CD4-positive, alpha-beta memory T cell (primary cell): ENCODE results near the gene VIPR2. TPM values are rescaled to one million over a fixed set of nuclear protein-coding genes. Genes with fewer than 3 reads are reported as not detected.

ENCODE experiments used
- CTCF ChIA-PET: fragments of 350-600 bp; sonication (Branson Sonifier 250); formaldehyde crosslinking; loops from one replicate; lab custom pipeline; 2021; ENCODE audit warnings: inconsistent platforms; ENCODE audit not compliant: partially characterized antibody; lab: Charles Lee
- POLR2A ChIA-PET: fragments of 350-600 bp; sonication (Branson Sonifier 250); formaldehyde crosslinking; loops from one replicate; lab custom pipeline; 2021; ENCODE audit not compliant: partially characterized antibody; lab: Charles Lee
- DNase-seq, 5 donors: peaks; one replicate each; pipeline versions ENCODE4 v3.0.0 to v3.0.0-alpha.2; 2020 to 2022; ENCODE audit warnings: mixed read lengths in 1 of 5
- H3K27ac ChIP-seq: one replicate; pipeline ENCODE4 v1.7.0; 2013; ENCODE audit warnings: low read depth, low read length
- H3K27me3 ChIP-seq: 2 replicates; pipeline ENCODE4 v1.7.0; 2013; ENCODE audit warnings: mild to moderate bottlenecking, low read length, moderate library complexity; ENCODE audit not compliant: insufficient read depth
- H3K36me3 ChIP-seq: 2 replicates; pipeline ENCODE4 v1.7.0; 2013; ENCODE audit warnings: mild to moderate bottlenecking, low read length, moderate library complexity; ENCODE audit not compliant: insufficient read depth
- H3K4me1 ChIP-seq: 2 replicates; pipeline ENCODE4 v1.7.0; 2013; ENCODE audit warnings: mild to moderate bottlenecking, low read length, moderate library complexity; ENCODE audit not compliant: insufficient read depth
- H3K4me3 ChIP-seq, 2 donors: one replicate each; pipeline ENCODE4 v1.7.0; 2013; ENCODE audit warnings: low read length in 2 of 2, mild to moderate bottlenecking in 1 of 2
- H3K9me3 ChIP-seq, 2 donors: one replicate each; pipeline ENCODE4 v1.7.0; 2013; ENCODE audit warnings: low read length in 2 of 2, control low read depth in 1 of 2; ENCODE audit not compliant: control insufficient read depth in 1 of 2
- H3K27ac Mint-ChIP-seq, 7 donors: one replicate each; pipeline ENCODE4 v1.8.0; 2020 to 2021; ENCODE audit warnings: mixed read lengths in 7 of 7, mild to moderate bottlenecking in 6 of 7, inconsistent platforms in 3 of 7, moderate library complexity in 3 of 7
- H3K27me3 Mint-ChIP-seq, 2 donors: one replicate each; pipeline ENCODE4 v1.8.0; 2020 to 2021; ENCODE audit warnings: mixed read lengths in 2 of 2
- H3K36me3 Mint-ChIP-seq, 2 donors: one replicate each; pipeline ENCODE4 v1.8.0; 2020 to 2021; ENCODE audit warnings: mixed read lengths in 2 of 2, inconsistent platforms in 1 of 2, mild to moderate bottlenecking in 1 of 2
- H3K4me1 Mint-ChIP-seq, 4 donors: one replicate each; pipeline ENCODE4 v1.8.0; 2020 to 2021; ENCODE audit warnings: mixed read lengths in 4 of 4, mild to moderate bottlenecking in 1 of 4
- H3K4me3 Mint-ChIP-seq, 8 donors: one replicate each; pipeline ENCODE4 v1.8.0; 2020 to 2021; ENCODE audit warnings: mixed read lengths in 8 of 8, mild to moderate bottlenecking in 7 of 8, moderate library complexity in 6 of 8, inconsistent platforms in 3 of 8
- H3K9me3 Mint-ChIP-seq, 8 donors: one replicate each; pipeline ENCODE4 v1.8.0; 2020 to 2021; ENCODE audit warnings: mixed read lengths in 8 of 8, mild to moderate bottlenecking in 5 of 8, inconsistent platforms in 3 of 8, moderate library complexity in 1 of 8
- intact Hi-C: fragments of 100-400 bp; cut with micrococcal nuclease; formaldehyde crosslinking; loops from one replicate; pipeline ENCODE4 v1.15.1; 2023
- polyA plus RNA-seq, 2 donors: library from polyadenylated mRNA; unstranded; fragments of 300-500 nt; fragmentation: Illumina TruSeq; gene quantifications; one replicate each; pipeline ENCODE4 v1.2.3, GENCODE V29; 2021
- total RNA-seq, 2 experiments: library from RNA; stranded (reverse); gene quantifications; one replicate each; pipeline ENCODE4 v1.2.3, GENCODE V29; 2021

The VIPR2 gene
- total and polyA plus RNA-seq, 4 experiments from 2014 or later, result 0.15 to 0.17 TPM; not detected in 2

- Mint-ChIP-seq H3K4me1 (no peaks in the 10 kb centered on the region), H3K27me3 (peaks cover 0 to 1% of the 10 kb centered on the region in 2 donors), H3K27ac (no peak overlapping the region), H3K9me3 (peaks cover 0 to 2% (median 0%) of the 10 kb centered on the region in 8 donors), H3K4me3 (no peak overlapping the region), H3K36me3 (no peaks in the 10 kb centered on the region)
- Histone ChIP-seq H3K4me3 (no peak overlapping the region), H3K36me3 (no peaks in the 10 kb centered on the region), H3K27ac (no peak overlapping the region), H3K27me3 (no peaks in the 10 kb centered on the region), H3K4me1 (no peaks in the 10 kb centered on the region), H3K9me3 (no peaks in the 10 kb centered on the region)
- DNase-seq, result no peak
- intact Hi-C loops, result no loop called here
- POLR2A ChIA-PET, result no interaction called here
- CTCF ChIA-PET, result no interaction called here
Observed at GRCh38 chr7:159062569-159062968, 82.1 kb downstream of the VIPR2 start.

- Histone ChIP-seq H3K36me3 (no peaks in the 10 kb centered on the region), H3K9me3 (no peaks in the 10 kb centered on the region), H3K27me3 (no peaks in the 10 kb centered on the region), H3K27ac (no peak overlapping the region), H3K4me1 (no peaks in the 10 kb centered on the region), H3K4me3 (no peak overlapping the region)
- Mint-ChIP-seq H3K27me3 (peaks cover 1 to 2% of the 10 kb centered on the region in 2 donors), H3K36me3 (no peaks in the 10 kb centered on the region), H3K4me3 (no peak overlapping the region), H3K9me3 (peaks cover 0 to 2% (median 0%) of the 10 kb centered on the region in 8 donors), H3K27ac (no peak overlapping the region), H3K4me1 (no peaks in the 10 kb centered on the region)
- ChIA-PET POLR2A (no interaction called here), CTCF (no interaction called here)
- intact Hi-C loops, result no loop called here
- no peak for DNase-seq
Observed at GRCh38 chr7:159061674-159062212, 82.9 kb downstream of the VIPR2 start.

GRCh38 chr7:159061209-159061608 is 83.5 kb downstream of the VIPR2 start:
- DNase-seq, result no peak
- Mint-ChIP-seq H3K4me1 (no peaks in the 10 kb centered on the region), H3K9me3 (peaks cover 0 to 2% (median 0%) of the 10 kb centered on the region in 8 donors), H3K36me3 (no peaks in the 10 kb centered on the region), H3K4me3 (no peak overlapping the region), H3K27ac (no peak overlapping the region), H3K27me3 (peaks cover 1 to 2% of the 10 kb centered on the region in 2 donors)
- no peak overlapping the region for H3K27ac ChIP-seq
- ChIA-PET POLR2A (interaction anchor here (0.6 kb wide), 1 partner anchor 15 kb away, joined by 3 read pairs; no protein-coding TSS in a partner anchor), CTCF (no interaction called here)
- intact Hi-C loops, result no loop called here
- H3K27me3 ChIP-seq, result no peaks in the 10 kb centered on the region
- no peak overlapping the region for H3K4me3 ChIP-seq
- no peaks in the 10 kb centered on the region for H3K36me3 ChIP-seq
- no peaks in the 10 kb centered on the region for H3K9me3 ChIP-seq
- H3K4me1 ChIP-seq, result no peaks in the 10 kb centered on the region

GRCh38 chr7:159060440-159060839 is 84.2 kb downstream of the VIPR2 start:
- H3K36me3 ChIP-seq, result no peaks in the 10 kb centered on the region
- no peaks in the 10 kb centered on the region for H3K4me1 ChIP-seq
- no peak overlapping the region for H3K27ac ChIP-seq
- Mint-ChIP-seq H3K36me3 (no peaks in the 10 kb centered on the region), H3K27ac (no peak overlapping the region), H3K27me3 (peaks cover 1 to 5% of the 10 kb centered on the region in 2 donors), H3K4me1 (no peaks in the 10 kb centered on the region), H3K4me3 (no peak overlapping the region), H3K9me3 (peaks cover 0 to 2% (median 0%) of the 10 kb centered on the region in 8 donors)
- intact Hi-C loops, result no loop called here
- no peak overlapping the region for H3K4me3 ChIP-seq
- POLR2A ChIA-PET, result no interaction called here
- CTCF ChIA-PET, result no interaction called here
- no peaks in the 10 kb centered on the region for H3K27me3 ChIP-seq
- H3K9me3 ChIP-seq, result no peaks in the 10 kb centered on the region
- no peak for DNase-seq

DNA sequence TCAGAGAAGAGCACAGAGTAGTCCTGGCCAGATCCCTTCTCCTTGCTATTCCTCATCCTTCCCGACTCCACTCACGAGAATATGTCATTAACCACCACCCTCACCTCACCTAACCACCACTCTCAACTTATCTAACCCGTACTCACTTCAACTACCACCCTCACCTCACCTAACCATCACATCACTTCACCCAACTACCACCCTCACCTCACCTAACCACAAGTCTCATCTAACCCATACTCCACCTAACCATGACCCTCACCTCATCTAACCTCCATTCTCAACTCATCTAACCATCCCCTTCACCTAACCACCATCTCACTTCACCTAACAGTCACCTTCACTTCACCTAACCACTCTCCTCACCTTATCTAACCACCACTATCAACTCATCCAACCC is 85.0 kb downstream of the VIPR2 start:
- ChIA-PET POLR2A (no interaction called here), CTCF (no interaction called here)
- no peak overlapping the region for H3K4me3 ChIP-seq
- H3K27me3 Mint-ChIP-seq, result peaks cover 1 to 5% of the 10 kb centered on the region in 2 donors
- H3K27ac Mint-ChIP-seq, result no peak overlapping the region
- peaks cover 0 to 2% (median 0%) of the 10 kb centered on the region in 8 donors for H3K9me3 Mint-ChIP-seq
- H3K36me3 ChIP-seq, result no peaks in the 10 kb centered on the region
- DNase-seq, result no peak
- no peaks in the 10 kb centered on the region for H3K4me1 ChIP-seq
- no peak overlapping the region for H3K4me3 Mint-ChIP-seq
- intact Hi-C loops, result no loop called here
- H3K36me3 Mint-ChIP-seq, result no peaks in the 10 kb centered on the region
- no peaks in the 10 kb centered on the region for H3K27me3 ChIP-seq
- no peaks in the 10 kb centered on the region for H3K9me3 ChIP-seq
- no peaks in the 10 kb centered on the region for H3K4me1 Mint-ChIP-seq
- H3K27ac ChIP-seq, result no peak overlapping the region

- CTCF ChIA-PET, result interaction anchor here (1.0 kb wide), 1 partner anchor 13 kb away, joined by 3 read pairs; no protein-coding TSS in a partner anchor
- Mint-ChIP-seq H3K36me3 (no peaks in the 10 kb centered on the region), H3K4me3 (no peak overlapping the region), H3K27me3 (peaks cover 4 to 5% of the 10 kb centered on the region in 2 donors), H3K9me3 (peaks cover 0 to 2% (median 0%) of the 10 kb centered on the region in 8 donors), H3K27ac (no peak overlapping the region), H3K4me1 (no peaks in the 10 kb centered on the region)
- H3K9me3 ChIP-seq, result no peaks in the 10 kb centered on the region
- intact Hi-C loops, result no loop called here
- POLR2A ChIA-PET, result no interaction called here
- H3K27ac ChIP-seq, result no peak overlapping the region
- no peaks in the 10 kb centered on the region for H3K36me3 ChIP-seq
- H3K27me3 ChIP-seq, result no peaks in the 10 kb centered on the region
- no peaks in the 10 kb centered on the region for H3K4me1 ChIP-seq
- no peak for DNase-seq
- no peak overlapping the region for H3K4me3 ChIP-seq
Observed at GRCh38 chr7:159057647-159058046, 87.0 kb downstream of the VIPR2 start.

DNA sequence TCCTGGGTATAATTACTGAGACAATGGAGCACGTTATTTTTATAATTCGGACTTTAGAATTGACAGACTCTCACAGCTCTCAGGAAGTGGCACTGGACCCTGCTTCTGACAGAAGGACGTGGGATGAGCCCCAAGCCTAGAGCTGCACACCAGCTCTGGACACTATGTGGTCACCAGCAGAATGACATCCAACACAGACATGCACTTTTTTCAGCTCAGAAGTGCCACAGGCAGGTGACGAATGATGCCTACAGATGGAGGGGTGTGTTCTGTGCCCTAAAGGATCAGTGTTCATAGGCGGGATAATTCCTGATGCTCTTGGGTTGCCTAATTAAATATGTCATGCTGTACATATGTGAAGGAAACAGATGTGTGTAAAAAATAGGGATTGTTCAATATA is 87.9 kb downstream of the VIPR2 start:
- DNase-seq, result no peak
- no peak overlapping the region for H3K4me3 ChIP-seq
- H3K4me1 ChIP-seq, result no peaks in the 10 kb centered on the region
- no peak overlapping the region for H3K4me3 Mint-ChIP-seq
- H3K27ac Mint-ChIP-seq, result no peak overlapping the region
- ChIA-PET CTCF (interaction anchor here (1.0 kb wide), 1 partner anchor 13 kb away, joined by 3 read pairs; no protein-coding TSS in a partner anchor), POLR2A (no interaction called here)
- no peaks in the 10 kb centered on the region for H3K4me1 Mint-ChIP-seq
- peaks cover 0 to 10% (median 7%) of the 10 kb centered on the region in 8 donors for H3K9me3 Mint-ChIP-seq
- no peaks in the 10 kb centered on the region for H3K36me3 ChIP-seq
- intact Hi-C loops, result no loop called here
- H3K27me3 ChIP-seq, result no peaks in the 10 kb centered on the region
- no peaks in the 10 kb centered on the region for H3K9me3 ChIP-seq
- no peak overlapping the region for H3K27ac ChIP-seq
- H3K27me3 Mint-ChIP-seq, result peaks cover 2 to 5% of the 10 kb centered on the region in 2 donors
- H3K36me3 Mint-ChIP-seq, result no peaks in the 10 kb centered on the region
